GM18526 (cell line): ENCODE data around the gene ZBTB42.
A peak's percentile ranks its signal among the peaks of the same experiment; 100 is the strongest.

Experiments used
- POLR2A ChIP-seq: IDR thresholded peaks from 3 replicates; pipeline ENCODE4 v1.6.1; 2011; ENCODE audit not compliant: insufficient read length; ENCODE audit errors: extremely low read depth

The ZBTB42 gene

GRCh38 chr14:104795781-104796686 lies 4.9 kb upstream of the ZBTB42 start:
- TF ChIP-seq POLR2A, result peak; percentile 72

- no peak for TF ChIP-seq POLR2A
Measured at GRCh38 chr14:104796687-104797081, 4.2 kb upstream of the ZBTB42 start.

DNA sequence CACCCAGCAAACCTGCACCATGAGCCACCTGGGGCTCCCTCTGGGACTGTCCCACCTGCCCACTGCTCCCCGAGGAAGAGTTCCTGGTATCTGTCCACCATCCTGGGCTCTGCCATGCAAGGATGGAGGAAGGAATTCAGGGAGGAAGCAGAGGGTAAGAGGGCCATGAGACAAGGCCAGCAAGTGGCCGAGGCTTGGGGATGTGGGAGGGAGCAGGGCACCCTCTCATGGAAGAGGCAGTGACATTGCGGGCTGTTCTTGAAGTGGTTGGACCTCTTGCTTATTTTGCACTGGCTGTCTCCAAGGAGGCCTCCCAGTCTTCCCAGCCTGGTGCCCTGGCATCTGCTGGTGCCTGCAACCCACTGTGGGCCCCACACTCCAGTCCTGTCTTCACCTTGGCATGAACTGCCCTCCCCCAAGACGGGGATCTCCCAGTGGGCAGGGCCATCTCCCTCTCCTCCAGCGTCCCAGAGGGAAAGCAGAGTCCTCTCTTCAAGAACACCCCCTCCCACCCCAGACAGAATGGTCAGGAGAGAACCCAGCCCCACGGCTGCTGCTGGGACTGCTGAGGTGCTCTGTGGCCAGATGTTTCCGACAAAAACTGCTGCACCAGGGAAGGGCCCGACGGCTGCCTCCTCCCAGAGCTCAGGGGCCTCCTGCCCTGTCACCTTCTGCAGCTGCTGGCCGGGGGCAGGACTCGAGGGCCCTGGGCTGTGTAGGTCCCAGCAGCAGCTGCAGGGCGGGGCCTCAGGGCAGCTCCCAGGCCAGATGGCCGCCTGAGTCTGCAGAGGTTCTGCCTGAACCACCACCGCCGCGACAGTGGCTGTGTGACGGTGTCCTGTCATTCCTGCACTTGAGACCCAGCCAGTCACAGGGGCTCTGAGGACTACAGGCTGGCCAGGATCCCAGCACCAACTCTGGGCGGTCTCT lies 3.5 kb upstream of the ZBTB42 start:
- TF ChIP-seq POLR2A, result no peak

DNA sequence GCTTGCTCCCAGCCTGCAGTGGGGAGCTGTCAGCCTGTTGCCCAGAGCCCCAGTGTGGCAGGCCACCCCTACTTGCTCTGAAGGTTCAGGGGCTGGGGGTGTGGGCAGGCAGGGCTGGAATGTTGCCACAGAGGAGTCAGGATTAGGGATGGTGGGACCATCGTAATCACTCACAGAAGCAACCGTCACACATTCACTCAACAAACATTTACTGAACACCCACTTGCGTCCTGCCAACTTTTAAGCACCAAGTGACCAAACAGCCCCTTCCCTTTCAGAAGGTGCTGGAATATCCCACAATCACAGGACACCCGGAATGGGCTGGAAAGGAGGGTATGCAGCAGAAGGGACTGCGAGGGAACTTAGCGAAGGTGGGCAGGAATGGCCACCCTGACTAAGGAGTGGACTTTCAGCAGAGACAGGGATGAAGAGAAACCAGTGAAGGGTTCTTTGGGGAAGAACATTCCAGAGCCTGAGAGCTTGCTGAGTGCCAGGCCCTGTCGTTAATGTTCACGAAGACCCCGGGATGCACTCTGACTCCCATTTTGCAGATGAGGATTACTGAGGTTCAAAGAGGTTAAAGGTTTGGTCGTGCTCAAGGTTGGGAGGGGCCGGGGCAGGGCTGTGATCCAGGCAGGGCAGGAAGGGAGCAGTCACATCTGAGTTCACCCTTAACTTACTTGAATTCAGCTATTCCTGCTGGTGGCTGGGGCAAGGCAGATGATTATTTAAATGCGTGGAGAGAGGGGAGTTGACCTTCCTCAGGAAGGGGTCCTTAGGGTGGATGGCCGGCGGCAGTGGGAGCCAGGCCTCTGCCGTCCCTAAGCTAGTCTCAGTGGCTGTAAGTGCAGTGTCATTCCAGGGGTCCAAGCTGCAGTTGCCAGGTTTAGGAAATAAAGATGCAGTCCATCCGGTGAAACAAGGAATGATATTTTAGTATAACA lies 2.3 kb upstream of the ZBTB42 start:
- no peak for TF ChIP-seq POLR2A

DNA sequence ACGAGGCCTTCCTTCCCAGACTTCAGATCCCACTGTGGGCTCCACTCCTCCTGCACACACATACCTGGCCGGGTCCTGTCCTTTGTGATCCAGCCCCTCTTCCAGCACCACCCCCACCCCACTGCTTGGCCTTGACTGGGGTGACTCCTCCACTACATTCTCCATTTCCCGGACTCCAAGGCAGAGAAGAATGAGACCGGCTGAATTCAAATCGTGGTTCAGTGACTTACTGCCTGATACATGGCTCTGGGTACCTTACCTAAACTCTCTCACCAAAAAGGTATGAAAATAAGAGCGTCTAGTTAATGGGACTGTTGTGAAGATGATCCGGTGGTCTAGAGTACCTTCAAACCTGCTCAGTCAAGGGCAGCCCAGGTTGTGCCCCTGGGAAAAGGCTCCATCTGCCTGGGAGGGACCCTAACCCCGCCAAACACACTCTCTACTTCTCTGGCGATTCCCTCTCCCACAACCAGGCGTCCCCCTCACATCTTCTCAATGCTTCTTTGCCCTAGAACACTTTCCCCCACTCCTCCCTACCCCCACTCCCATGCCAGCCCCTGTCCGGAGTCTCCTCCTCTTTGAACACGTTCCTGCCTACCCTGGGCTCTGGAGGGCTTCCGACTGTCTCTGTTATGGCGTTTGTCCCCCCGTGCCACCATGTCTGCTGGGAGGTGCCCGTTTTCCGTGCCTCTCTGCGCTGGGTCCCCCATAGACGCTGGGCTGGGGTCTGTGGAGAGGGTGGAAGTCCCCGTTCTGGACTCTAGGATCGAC lies 1.5 kb upstream of the ZBTB42 start:
- no peak for TF ChIP-seq POLR2A

DNA sequence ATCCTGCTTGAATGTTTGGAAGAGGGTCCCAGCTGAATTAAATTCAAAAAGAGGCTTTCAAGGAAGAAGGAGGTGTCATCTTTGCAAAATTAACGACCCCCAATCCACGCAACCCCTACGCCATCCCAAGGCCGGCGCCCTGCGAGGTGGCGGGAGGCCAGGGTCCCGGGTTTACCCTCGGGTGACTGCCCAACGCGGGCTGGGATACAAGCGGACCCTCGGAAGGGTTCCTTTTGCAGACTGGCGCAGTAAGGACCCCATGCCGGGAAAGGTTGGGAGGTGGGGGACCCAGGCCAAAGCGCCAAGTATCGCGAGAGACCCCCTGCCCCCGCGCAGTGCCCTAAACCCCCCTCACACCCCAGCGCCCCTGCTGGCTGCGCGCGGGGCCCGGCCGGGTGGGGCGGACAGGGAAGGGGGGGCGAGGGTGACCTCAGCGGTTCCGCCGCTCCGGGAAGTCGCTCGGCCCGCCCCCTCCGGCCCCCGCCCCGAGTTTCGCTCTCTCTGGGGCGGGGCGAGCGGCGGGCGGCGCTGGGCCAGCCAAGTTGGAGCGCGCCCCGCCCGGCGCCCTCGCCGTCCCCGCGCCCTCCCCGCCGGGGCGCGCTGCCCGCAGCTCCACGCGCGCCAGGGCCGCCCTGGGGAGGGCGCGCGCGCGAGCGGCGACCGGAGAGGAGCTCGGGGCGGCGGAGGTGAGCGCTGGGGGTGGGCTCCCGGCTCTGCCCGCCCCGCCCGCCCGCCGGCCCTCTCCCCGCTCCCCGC lies 708 bp upstream of the ZBTB42 start:
- TF ChIP-seq POLR2A, result peak; percentile 39

DNA sequence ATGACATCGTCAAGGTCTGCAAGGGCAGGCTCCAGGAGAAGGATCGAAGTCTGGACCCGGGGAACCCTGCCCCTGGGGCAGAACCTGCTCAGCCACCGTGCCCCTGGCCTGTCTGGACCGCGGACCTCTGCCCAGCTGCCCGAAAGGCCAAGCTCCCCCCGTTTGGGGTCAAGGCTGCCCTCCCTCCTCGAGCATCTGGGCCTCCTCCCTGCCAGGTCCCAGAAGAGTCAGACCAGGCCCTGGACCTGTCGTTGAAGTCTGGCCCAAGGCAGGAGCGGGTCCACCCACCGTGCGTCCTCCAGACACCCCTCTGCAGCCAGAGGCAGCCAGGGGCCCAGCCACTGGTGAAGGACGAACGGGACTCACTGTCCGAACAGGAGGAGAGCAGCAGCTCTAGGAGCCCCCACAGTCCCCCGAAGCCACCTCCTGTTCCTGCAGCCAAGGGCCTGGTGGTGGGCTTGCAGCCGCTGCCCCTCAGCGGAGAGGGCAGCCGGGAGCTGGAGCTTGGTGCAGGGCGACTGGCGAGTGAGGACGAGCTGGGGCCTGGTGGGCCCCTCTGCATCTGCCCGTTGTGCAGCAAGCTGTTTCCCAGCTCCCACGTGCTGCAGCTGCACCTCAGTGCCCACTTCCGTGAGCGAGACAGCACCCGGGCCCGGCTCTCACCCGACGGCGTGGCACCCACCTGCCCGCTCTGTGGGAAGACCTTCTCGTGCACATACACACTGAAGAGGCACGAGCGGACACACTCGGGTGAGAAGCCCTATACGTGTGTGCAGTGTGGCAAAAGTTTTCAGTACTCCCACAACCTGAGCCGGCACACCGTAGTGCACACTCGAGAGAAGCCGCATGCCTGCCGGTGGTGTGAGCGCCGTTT lies 856 bp downstream of the ZBTB42 start:
- TF ChIP-seq POLR2A, result no peak

- no peak for TF ChIP-seq POLR2A
Measured at GRCh38 chr14:104802394-104803184, 1.7 kb downstream of the ZBTB42 start.

- TF ChIP-seq POLR2A, result no peak
Measured at GRCh38 chr14:104803280-104803911, 2.5 kb downstream of the ZBTB42 start.

- TF ChIP-seq POLR2A, result no peak
Measured at GRCh38 chr14:104803912-104804410, 3.1 kb downstream of the ZBTB42 start.

DNA sequence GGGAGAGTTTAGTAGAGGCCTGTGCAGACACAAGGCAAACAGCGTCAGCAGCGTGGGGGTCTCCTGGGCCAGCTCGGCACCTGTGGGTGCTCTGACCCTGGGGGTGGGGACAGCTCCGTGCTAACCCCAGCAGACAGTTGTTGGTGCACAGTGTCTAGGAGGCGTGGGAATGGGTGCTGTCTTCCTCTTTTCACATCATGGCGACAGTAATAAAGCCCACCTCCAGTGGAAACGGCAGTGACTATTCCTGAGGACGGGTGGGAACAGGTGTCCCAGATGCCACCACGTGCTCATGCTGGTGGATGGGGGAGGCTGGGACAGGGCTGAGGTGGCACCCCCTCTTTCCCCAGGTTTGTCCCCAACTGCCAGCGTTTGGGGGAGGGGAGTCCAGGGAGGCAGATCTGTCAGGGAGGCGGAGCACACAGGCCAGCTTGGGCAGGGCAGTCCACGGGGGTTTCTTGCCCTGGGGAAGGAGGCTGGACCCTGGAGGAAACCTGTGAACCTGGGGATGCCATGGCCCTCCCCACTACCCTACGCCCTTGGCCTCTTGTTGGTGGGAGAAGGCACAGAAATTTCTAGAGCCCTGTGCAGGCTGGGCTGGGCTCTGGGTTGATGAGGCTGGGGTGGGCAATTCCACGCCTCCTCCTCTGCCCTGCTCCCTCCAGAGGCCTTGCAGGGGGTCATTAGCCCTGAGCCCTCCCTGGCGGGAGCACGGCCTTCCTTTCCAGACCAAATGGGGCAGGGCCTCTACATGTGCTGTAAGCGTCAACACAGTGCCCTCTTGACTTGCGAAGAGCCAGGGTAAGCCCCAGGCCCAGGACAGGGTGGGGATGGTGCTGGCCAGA lies 3.8 kb downstream of the ZBTB42 start:
- no peak for TF ChIP-seq POLR2A
